HG03159 (cell line): ENCODE results near the gene SMARCA5.
A peak's percentile ranks its signal among the peaks of the same experiment; 100 is the strongest.

Experiments
- ATAC-seq: cut with Tn5 transposase; IDR thresholded peaks from one replicate; pipeline ENCODE4 v1.9.1; 2021; ENCODE audit warnings: mild to moderate bottlenecking, moderate library complexity; ENCODE audit not compliant: unreplicated experiment

The SMARCA5 gene

GRCh38 chr4:143531788-143532491, 18.4 kb downstream of the SMARCA5 start:
- no peak for ATAC-seq

GRCh38 chr4:143538979-143539669, 25.6 kb downstream of the SMARCA5 start:
- ATAC-seq, result peak; percentile 48

- no peak for ATAC-seq
These were observed 26.1 kb downstream of the SMARCA5 start for GRCh38 chr4:143539670-143540023.

- ATAC-seq, result no peak
These were observed 36.4 kb downstream of the SMARCA5 start for GRCh38 chr4:143549928-143550327.

GRCh38 chr4:143554728-143555597, 41.5 kb downstream of the SMARCA5 start:
- ATAC-seq, result peak; percentile 64

- ATAC-seq, result no peak
These were observed 42.2 kb downstream of the SMARCA5 start for GRCh38 chr4:143555676-143556075.

GRCh38 chr4:143558286-143558685, 44.8 kb downstream of the SMARCA5 start:
- ATAC-seq, result no peak

- peak; percentile 85 for ATAC-seq
These were observed 45.6 kb downstream of the SMARCA5 start for GRCh38 chr4:143558823-143559756.

- ATAC-seq, result no peak
These were observed 46.2 kb downstream of the SMARCA5 start for GRCh38 chr4:143559757-143560147.

GRCh38 chr4:143564472-143564871, 51.0 kb downstream of the SMARCA5 start:
- ATAC-seq, result no peak

GRCh38 chr4:143575331-143575730, 61.8 kb downstream of the SMARCA5 start:
- ATAC-seq, result no peak

GRCh38 chr4:143581331-143581946, 67.9 kb downstream of the SMARCA5 start:
- ATAC-seq, result no peak

- no peak for ATAC-seq
These were observed 72.0 kb downstream of the SMARCA5 start for GRCh38 chr4:143585548-143585947.

- no peak for ATAC-seq
These were observed 72.6 kb downstream of the SMARCA5 start for GRCh38 chr4:143586080-143586479.

- no peak for ATAC-seq
These were observed 74.2 kb downstream of the SMARCA5 start for GRCh38 chr4:143587703-143588102.

- ATAC-seq, result no peak
These were observed 83.8 kb downstream of the SMARCA5 start for GRCh38 chr4:143597276-143597675.

- ATAC-seq, result no peak
These were observed 85.3 kb downstream of the SMARCA5 start for GRCh38 chr4:143598816-143599215.

- no peak for ATAC-seq
These were observed 86.3 kb downstream of the SMARCA5 start for GRCh38 chr4:143599827-143600226.

- ATAC-seq, result no peak
These were observed 93.0 kb downstream of the SMARCA5 start for GRCh38 chr4:143606480-143606879.
